Astrocyte of the hippocampus (primary cell): ENCODE results near the gene ST3GAL3.
"Not testable (repeated sequence)": the region's sequence is repeated elsewhere in the genome, so short reads cannot be mapped to it uniquely, and the experiment has no call there.

Experiments
- DNase-seq: peaks from one replicate; pipeline ENCODE4 v3.0.0; 2011; ENCODE audit warnings: low read depth, low spot score

ST3GAL3 gene

DNA sequence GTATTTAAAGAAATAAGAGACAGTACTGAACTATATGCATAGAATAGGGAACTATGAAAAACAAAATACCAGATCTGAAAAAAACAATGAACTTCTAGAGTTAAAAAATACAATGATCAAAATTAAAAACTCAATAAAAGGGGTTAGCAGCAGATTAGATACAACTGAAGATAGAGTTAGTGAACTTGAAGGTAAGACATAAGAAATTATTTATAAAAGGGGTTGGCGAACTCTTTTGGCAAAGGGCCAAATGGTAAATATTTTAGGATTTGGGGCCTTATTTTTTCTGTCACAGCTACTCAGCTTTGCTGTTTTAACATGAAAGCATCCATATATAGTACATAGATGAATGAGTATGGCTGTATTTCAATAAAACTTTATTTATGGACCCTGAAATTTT, 111.4 kb downstream of the ST3GAL3 start:
- DNase-seq = no peak

DNA sequence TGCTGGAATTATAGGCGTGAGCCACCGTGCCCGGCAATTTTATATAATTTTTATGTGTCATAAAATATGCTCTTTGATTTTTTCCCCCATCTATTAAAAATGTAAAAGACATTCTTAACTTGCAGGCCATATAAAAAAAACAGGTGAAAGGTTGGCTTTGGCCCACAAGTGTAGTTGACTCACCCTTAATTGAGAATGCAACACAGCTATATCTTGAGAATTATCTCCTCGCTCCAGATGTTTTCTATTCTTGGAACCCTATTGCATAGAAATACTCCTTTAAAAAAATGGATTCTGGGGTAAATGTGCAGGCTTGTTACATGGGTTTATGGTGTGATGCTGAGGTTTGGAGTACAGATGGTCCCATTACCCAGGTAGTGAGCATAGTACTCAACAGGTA, 112.0 kb downstream of the ST3GAL3 start:
- no peak for DNase-seq

DNA sequence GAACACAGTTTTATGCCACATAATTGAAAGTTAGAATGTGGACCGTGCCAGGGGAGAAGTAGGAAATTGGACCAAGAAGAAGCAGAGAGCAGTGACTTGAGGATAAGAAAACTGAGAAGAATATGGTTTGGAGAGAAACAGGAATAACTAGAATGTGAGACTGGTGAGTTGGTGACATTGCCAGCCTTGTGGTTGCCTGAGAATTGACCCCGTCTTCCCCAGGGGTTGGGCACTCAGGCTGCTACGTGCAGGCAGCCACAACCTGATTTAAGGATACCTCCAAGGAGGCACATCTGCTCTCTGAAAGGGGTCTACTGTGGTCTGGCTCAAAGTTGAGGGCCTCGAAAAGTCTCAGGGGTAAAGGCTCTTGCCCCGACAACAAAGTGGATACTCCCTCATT, 114.1 kb downstream of the ST3GAL3 start:
- DNase-seq = peak; percentile 21

DNA sequence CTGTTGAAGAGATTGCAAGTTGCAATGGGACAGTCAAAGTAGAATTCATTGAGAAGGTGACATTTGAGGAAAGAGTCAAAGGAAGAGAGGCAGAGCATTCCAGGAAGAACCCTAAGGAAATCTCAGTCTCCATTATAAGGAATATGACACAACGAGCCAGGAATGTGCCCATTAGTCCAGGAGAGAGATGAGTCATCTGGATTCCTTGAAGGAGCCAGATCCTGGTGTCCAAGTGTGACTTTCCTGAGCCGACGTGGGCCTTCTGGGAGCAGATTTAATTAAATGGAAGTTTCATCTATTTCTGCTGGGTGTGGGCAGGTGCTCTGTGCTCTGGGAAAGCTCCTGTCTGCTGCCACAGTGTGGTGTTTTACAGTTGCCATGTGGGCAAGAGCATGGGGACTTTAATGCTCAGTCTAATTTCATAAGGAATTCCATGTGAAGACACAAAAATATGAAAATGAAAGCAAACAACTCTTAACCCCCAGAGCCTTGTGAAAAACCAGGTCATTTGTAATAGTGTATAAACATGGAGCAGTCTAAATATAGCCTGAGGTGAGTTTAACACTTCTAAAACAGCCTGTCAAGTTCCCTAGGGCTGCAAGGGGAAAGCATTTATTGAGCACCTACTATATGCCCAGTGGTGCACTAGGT, 114.8 kb downstream of the ST3GAL3 start:
- DNase-seq = peak; percentile 92

DNA sequence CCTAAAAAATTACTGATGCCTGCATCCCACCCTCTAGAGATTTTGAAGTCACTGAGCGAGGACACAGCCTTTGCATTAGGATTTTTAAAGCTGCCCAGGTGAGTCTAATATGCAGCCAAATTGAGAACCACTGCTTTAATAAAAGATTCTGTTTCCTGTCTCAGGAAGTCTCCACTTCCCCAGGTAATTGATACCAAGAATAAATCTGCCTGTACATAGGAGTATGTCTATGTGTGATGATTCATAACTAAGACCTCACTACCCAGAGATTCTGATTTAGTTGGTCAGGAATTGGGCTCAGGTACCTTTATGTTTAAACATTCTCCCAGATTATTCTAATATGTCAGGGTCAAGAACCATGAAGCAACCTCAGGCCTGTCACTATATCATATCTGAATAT, 117.5 kb downstream of the ST3GAL3 start:
- DNase-seq = no peak

DNA sequence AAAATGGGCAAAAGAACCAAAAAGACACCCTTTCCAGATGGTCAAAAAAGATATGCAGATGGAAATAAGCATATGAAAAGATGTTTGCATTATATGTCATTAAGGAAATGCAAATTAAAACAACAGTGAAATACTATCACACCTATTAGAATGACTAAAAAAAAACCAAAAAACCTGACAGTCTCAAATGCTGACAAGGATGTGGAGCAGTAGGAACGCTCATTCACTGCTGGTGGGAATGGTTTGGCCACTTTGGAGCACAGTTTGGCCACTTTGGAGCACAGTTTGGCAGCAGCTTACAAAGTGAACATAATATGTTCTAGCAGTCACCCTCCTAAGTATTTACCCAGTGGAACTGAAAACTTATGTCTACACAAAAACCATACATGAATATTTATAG, 121.2 kb downstream of the ST3GAL3 start:
- no peak for DNase-seq

DNA sequence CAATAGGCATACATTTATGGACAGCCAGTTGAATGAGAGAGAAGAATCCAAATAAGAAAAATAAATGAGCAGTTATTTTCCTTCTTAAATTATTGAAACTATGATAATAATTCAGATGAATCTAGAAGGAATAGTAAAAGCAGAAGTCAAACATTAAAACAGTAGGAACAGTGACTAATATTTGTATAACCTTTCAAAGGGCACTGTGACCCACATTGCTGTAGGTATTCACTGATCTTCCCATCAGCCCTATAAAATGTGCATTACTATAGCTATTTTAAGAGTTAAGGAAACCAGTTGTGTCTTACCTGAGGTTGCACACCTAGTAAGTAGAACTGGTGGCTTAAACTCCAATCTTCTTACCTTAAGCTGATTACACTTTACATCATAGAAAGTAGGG, 123.5 kb downstream of the ST3GAL3 start:
- DNase-seq = no peak

DNA sequence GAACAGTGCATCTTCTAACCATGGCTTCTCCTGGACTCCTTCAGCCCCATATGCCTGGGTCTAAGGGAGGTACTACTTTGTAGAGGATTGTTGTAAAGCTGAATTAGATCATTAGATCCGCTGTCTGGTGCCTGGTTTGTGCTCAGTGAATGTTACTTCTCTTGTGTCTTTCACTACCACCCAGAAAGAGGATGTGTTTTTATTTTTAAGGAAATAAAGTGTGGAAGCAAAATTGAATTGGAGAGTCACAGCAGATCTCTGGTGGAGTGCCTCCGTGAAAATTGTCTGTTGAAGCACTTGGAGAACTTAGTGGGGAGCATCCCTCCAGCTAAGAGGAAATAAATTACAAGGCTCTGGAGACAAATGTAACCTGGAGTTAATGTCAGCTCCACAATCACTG, 124.5 kb downstream of the ST3GAL3 start:
- no peak for DNase-seq

DNA sequence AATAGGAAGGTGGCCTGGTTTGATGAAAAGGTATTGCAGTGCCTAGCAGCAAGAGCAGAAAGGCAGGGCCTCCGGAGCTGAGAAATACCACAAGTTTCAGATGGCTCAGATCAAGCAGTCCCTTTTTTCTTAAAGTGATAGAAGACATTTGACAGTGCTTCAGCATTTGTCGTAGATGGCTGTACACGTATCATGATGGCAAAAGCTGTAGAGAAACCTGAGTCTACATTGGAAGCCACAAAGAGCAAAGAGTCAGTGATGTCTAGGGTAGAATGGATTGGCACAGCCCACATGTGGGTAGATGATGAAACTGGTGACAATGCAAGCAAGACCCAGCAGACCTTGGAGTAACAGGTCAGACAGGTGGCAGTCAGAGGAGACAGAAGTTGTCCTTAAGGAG, 124.9 kb downstream of the ST3GAL3 start:
- DNase-seq = no peak

DNA sequence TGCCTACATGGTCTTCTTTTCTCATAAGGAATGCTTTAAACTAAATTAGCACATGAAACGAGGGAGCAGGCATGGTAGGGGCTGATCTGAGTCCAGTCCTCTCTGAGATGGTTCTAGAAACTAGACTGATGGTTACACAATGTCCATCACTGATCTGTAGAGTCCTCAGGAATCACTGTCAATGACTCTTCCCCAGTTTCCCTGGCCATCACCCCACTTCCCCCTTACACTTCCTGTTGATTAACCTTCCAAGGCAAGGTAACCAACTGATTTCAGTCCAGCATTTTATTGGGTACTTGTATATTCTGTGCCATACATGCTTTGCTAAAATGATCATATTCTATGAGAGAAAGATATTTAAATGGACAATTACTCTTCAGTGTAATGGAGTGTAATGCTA, 125.7 kb downstream of the ST3GAL3 start:
- no peak for DNase-seq

DNA sequence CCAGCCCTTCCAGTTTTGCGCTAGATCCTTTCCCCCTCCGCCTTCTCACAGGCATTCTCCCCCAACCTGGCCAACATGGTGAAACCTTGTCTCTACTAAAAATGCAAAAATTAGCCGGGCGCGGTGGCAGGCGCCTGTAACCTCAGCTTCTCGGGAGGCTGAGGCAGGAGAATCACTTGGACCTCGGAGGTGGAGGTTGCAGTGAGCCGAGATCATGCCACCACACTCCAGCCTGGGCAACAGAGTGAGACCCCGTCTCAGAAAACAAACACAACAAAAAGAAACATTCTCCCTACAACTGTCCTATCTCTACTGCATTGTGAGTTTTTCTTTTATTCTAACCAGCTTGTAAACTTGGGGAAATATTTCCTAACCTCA, 126.6 kb downstream of the ST3GAL3 start:
- not testable (repeated sequence) for DNase-seq

DNA sequence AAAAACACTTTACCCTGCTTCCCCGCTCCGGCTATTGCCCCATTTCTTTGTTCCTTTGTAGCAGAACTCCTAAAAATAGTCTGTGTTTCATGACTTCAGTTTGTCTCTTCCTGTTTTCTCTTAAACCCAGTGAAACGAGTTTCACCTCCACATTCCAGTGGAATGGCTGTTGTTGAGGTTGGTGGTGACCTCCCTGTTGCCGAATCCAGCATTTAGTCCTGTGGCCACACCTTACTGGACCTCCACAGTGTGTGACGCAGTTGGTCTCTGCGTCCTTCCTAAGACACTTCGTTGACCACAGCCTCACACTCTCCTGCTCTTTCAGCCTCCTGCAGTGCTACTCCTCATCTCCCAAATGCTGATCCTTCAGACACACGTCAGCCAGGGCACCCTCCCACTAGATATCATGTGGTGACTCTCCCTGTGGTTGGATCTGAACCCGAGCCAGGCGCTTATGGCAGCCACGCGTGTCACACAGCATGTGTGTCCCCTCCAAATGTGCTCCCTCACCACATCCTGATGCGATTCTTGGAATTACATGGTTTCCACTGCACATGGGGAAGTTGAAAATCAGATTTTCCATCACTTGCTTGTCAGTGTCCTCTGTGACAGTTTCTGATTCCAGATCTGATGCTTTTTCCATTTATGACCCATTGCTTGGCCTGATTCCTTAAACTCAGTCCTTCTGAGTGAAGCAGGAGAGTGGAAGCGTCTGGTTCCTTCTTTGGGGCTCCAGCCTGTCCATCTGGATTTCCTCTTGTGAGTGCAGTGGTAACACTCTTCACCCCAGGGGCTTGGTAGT, 127.1 kb downstream of the ST3GAL3 start:
- DNase-seq = peak; percentile 77

DNA sequence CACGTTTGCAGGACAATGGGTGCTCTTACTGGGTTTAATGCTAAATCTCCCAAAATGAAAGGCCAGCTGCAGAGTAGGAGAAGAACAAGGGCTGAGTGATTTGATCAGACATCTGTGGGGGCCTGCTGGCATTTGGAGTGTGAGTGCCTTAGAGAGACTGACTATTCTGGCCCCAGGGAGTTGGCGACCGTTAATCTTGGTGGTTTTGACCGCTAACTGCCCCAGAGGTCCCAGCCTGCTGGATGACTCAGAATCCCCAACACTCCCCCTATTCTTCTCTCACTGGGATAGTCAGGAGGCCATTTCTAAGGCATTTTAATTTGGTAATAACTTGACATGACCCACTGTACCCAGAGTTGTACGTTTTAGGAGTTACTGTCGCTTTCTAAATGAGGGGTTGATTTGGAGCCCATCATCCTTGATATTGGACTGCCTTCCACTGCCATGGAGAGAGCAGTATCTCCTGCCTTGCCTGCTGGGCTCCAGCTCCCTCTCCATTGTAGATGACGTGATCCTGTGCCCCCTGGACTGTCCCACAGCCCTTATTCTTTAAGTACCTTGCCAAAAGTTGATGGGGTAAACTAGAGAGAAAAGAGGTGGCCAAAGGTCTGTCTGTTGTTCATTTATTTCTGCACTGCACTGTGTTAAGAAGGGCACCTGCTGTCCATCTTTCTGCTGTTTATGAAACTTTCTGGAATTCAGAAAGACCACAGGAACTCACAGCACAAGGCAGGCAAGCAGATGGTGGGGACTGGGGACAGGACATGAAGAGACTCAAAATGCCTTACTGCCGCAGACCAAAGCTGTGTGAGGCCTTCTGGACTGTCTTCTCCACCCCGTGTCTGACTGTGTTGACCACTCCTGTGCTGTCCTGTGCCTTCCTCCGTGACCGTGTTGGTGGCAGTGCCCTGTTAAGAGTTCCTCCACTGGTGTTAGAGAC, 128.0 kb downstream of the ST3GAL3 start:
- peak; percentile 96 for DNase-seq

DNA sequence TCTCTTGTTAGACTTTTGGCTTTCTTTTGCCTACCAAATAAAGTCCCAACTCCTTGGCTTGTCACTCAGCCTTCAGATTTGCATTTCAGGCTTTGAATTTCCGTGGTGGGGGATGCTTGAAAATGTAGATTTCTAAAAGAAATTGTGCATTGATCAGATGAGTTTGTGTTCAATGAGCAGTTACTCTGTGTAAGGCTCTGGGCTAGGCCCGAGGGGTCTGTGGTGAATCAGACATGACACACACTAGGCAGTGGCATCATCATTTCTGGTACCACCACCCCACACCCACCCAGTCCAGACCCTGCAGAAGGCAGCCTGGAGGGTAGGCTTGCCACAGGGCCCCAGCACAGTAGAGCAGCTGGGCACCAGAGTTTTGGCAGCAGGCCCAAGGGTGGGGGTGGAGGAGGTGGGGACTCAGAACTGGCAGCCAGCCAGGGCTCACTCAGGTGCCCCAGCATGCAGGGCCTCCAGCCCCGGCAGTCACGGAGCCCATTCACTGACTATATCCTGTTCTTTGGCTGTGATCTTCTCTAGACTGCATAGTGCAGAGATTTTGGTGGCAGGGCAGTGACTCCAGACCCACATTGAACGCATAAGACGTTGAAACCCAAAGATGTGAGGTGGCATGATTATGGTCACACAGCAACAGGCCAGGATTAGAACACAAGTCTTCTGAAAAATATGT, 129.1 kb downstream of the ST3GAL3 start:
- DNase-seq = peak; percentile 74

DNA sequence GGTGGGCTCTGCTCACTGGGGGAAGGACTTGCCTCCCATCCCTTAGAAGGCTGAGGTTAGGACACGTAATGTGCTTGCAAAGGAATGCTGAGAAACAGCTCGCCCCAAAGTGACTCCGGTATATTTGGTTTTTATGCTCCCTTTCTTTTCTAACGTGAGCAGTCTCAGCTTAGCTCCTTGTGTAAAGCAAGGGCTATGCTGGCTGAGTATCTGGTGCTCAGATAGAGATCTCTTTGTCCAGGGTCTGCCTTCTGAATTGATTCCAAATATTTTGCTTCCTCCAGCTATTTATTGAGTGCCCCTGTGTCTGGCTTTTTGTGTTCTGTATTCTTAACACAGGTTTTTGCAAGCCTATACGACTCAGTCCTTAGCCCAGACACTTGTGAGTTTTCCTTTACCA, 131.7 kb downstream of the ST3GAL3 start:
- DNase-seq = peak; percentile 60

DNA sequence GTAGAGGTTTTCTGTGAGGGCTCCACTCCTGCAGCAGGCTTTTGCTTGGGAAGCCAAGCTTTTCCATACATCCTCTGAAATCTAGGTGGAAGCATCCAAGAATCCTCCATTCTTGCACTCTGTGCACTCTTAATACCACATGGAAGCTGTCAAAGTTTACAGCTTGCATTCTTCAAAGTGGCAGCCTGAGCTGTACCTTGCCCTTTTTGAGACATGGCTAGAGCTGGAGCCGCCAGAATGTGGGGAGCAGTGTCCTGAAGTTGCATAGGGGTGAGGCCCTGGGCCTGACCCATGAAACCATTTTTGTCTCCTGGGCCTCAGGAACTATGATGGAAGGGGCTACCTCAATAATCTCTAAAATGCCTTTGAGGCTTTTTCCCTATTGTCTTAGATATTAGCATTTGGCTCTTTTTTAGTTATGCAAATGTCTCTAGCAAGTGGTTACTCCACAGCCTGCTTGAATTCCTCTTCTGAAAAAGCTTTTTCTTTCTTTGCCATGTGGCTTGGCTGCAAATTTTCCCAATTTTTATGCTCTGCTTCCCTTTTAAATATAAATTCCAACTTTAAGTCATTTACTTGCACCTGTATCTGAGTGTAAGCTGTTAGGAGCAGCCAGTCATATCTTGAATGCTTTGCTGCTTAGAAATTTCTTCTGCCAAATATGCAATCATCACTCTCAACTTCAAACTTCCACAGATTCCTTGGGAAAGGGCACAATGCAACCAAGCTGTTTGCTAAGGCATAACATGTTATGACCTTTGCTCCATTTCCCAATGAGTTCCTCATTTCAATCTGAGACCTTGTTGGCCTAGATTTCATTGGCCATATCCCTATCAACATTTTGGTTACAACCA, 134.2 kb downstream of the ST3GAL3 start:
- DNase-seq = peak; percentile 56

DNA sequence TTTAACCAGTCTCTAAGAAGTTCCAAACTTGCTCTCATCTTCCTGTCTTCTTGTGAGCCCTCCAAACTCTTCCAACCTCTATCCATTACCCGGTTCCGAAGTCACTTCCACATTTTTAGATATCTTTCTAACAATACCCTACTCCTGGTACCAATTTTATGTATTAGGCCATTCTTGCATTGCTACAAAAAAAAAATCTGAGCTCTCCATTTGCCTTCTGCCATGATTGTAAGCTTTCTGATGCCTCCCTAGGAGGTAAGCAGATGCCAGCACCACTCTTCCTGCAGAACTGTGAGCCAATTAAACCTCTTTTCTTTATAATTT, 134.8 kb downstream of the ST3GAL3 start:
- no peak for DNase-seq

DNA sequence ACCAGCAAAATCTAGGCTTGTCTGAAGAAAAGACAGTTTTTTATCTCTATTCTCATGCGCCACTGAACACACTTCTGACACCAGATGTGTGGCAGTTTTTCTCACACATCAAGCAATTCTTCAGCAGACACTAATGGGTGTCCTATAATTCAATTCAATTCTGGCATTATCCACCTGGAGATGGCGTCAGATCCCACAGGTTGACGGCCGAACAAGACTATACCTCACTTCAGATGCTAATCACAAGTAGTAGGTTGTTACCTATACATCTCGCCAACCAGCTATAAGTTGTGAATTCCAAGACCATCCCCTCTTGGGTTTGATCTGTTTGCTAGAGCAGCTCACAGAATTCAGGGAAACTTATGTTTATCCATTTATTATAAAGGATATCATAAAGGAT, 136.3 kb downstream of the ST3GAL3 start:
- DNase-seq = no peak

DNA sequence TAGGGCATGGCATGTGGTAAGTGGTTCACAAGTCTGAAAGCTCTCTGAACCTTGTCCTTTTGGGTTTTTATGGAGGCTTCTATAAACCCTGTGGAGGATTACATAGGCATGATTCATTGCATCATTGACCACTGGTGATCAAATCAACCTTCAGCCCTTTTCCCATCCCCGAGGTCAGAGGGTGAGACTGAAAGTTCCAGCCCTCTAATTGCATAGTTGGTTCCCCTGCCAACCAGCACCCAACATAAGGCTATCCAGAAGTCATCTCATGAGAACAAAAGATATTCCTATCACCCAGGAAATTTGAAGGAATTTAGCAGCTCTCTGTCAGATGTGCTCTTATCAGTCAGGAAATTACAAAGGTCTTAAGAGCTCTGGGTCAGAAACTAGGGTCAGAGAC, 136.8 kb downstream of the ST3GAL3 start:
- no peak for DNase-seq

DNA sequence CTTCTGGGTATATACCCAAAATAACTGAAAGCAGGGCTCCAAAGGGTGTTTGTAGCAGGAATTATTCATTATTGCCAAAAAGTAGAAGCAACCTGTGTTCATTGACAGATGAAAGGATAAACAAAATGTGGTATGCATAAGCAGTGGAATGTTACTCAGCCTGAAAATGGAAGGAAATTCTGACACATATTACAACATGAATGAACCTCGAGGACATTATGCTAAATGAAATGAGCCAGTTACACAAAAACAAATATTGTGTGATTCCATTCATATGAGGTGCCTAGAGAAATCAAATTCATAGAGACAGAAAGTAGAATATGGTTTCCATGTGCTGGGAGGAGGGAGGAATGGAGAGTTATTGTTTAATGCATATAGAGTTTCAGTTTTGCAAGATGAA, 140.0 kb downstream of the ST3GAL3 start:
- DNase-seq = no peak

DNA sequence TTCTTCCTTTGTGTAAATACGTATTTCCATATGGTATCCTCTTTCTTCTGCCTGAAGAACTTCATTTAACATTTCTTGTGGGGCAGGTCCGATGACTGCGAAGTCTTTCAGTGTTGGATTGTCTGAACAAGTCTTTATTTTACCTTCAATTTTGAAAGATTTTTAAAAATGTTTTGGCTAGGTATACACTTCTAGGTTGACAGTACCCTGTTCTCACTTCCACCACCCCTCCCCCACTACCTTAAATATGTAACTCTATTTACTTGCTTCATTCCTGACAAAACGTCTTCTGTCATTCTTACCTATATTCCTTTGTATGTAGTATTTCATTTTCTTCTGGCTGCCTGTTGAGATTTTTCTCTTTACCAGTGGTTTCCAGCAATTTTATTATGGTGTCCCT, 140.5 kb downstream of the ST3GAL3 start:
- DNase-seq = no peak
